Stimulated activated CD8-positive, alpha-beta memory T cell treated with anti-CD3 and anti-CD28 coated beads, Interleukin-15, amount 100 ng/mL, for 24 hours (primary cell): Measurements from ENCODE around the gene IFIT1.
"Not testable (repeated sequence)": the region's sequence is repeated elsewhere in the genome, so short reads cannot be mapped to it uniquely, and the experiment has no call there.

Experiments
- DNase-seq: peaks from one replicate; pipeline ENCODE4 v3.0.0-alpha.2; 2020; ENCODE audit warnings: low read depth

Gene IFIT1

DNA sequence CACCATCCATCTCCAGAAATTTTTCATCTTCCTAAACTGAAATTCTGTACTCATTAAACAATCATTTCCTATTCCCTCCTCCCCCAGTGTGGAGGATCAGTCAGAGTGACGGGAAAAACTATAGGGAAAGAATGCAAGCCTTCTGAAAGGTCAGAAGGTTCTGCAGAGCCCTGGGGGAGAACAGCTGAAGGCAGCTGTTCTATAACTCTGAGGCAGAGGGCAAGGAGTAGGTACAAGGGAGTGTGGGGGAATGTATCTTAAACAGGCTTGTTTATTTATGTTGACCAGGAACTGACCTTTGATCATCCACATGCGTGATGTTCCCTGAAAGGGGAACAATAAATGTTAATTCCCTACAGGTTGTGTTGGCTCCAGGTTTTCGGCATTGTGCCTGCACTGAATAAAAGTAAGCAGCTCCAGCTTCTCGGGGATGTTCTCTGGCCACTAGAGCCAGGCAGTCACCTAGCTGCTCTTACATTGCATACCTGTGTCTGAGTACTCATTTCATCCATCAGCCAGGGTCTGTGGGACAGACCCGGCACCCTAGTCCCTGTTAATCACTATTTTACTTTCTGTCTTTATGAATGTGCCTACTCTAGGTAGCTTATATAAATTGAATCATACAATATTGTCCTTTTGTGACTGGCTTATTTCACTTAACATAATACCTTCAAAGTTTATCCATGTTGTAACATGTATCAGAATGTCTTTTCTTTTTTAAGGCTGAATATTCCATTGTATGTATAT lies 5.8 kb downstream of the IFIT1 start:
- no peak for DNase-seq

GRCh38 chr10:89399956-89400355 lies 7.5 kb downstream of the IFIT1 start:
- DNase-seq, result no peak

DNA sequence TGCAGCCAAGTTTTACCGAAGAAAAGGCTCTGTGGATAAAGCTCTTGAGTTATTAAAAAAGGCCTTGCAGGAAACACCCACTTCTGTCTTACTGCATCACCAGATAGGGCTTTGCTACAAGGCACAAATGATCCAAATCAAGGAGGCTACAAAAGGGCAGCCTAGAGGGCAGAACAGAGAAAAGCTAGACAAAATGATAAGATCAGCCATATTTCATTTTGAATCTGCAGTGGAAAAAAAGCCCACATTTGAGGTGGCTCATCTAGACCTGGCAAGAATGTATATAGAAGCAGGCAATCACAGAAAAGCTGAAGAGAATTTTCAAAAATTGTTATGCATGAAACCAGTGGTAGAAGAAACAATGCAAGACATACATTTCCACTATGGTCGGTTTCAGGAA lies 10.6 kb downstream of the IFIT1 start:
- no peak for DNase-seq

DNA sequence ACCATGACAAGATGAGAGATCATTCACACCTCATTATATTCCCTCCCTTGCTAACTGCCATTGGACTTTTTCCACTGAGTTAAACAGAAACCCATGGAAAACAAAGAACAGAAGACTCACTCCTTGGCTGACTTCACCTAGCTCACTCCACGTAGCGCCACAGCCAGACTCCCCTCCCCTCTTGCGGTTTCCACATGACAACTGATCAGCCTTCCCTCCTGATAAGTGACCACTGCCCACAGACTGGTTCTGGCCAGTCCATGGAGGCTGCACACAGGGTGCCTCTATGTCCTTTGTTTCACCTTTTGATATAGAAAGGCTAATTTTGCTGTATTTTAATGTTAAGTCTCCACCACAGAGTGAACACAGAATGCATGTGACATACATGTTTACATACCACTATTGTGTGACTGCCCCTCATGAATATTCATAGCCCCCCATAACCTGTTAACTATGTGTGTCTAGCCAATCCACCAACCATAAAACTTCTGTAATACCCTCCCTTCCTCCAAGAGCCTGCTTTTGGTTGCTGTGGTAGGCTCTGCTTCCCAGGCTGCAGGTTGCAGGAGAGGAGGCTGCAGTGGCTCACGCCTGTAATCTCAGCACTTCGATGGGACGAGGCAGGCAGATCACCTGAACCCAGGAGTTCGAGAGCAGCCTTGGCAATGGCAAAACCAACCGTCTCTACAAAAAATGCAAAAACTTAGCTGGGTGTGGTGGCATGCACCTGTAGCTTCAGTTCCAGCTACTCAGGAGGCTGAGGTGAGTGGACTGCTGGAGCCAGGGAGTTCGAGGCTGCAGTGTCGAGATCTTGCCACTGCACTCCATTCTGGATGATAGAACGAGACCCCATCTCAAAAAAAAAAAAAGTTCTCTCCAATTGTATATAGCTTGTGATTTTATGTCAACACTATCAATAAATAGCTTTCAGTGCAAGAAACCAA lies 12.0 kb downstream of the IFIT1 start:
- no peak for DNase-seq

GRCh38 chr10:89406178-89406577 lies 13.8 kb downstream of the IFIT1 start:
- DNase-seq, result not testable (repeated sequence)

GRCh38 chr10:89407792-89408191 lies 15.4 kb downstream of the IFIT1 start:
- not testable (repeated sequence) for DNase-seq

- not testable (repeated sequence) for DNase-seq
These were observed 16.9 kb downstream of the IFIT1 start for GRCh38 chr10:89409282-89409681.

DNA sequence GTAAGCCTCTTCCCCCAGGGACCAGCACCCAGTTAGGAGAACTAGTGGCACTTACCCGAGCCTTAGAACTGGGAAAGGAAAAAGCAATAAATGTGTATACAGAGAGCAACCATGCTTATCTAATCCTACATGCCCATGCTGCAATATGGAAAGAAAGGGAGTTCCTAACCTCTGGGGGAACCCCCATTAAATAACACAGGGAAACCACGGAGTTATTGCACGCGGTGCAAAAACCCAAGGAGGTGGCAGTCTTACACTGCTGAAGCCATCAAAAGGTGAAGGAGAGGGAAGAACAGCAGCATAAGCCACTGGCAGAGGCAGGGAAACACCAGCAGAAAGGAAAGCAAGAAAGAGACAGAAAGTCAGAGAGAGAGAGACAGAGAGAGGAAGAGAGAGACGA lies 18.1 kb downstream of the IFIT1 start:
- DNase-seq, result not testable (repeated sequence)

GRCh38 chr10:89411135-89411534 lies 18.7 kb downstream of the IFIT1 start:
- DNase-seq, result not testable (repeated sequence)

DNA sequence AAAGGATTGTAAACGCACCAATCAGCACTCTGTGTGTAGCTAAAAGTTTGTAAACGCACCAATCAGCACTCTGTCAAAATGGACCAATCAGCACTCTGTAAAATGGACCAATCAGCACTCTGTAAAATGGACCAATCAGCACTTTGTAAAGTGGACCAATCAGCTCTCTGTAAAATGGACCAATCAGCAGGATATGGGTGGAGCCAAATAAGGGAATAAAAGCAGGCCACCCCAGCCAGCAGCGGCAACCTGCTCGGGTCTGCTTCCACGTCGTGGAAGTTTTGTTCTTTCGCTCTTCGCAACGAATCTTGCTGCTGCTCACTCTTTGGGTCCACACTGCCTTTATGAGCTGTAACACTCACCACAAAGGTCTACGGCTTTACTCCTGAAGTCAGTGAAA lies 19.9 kb downstream of the IFIT1 start:
- not testable (repeated sequence) for DNase-seq

- DNase-seq, result no peak
These were observed 21.0 kb downstream of the IFIT1 start for GRCh38 chr10:89413398-89413912.

GRCh38 chr10:89414146-89414878 lies 21.9 kb downstream of the IFIT1 start, which contains the start of gene IFIT5:
TSS of gene IFIT5 (plus strand) at chr10:89414568. CDS start at chr10:89414799, 231 bp downstream.
- peak; percentile 33 for DNase-seq

DNA sequence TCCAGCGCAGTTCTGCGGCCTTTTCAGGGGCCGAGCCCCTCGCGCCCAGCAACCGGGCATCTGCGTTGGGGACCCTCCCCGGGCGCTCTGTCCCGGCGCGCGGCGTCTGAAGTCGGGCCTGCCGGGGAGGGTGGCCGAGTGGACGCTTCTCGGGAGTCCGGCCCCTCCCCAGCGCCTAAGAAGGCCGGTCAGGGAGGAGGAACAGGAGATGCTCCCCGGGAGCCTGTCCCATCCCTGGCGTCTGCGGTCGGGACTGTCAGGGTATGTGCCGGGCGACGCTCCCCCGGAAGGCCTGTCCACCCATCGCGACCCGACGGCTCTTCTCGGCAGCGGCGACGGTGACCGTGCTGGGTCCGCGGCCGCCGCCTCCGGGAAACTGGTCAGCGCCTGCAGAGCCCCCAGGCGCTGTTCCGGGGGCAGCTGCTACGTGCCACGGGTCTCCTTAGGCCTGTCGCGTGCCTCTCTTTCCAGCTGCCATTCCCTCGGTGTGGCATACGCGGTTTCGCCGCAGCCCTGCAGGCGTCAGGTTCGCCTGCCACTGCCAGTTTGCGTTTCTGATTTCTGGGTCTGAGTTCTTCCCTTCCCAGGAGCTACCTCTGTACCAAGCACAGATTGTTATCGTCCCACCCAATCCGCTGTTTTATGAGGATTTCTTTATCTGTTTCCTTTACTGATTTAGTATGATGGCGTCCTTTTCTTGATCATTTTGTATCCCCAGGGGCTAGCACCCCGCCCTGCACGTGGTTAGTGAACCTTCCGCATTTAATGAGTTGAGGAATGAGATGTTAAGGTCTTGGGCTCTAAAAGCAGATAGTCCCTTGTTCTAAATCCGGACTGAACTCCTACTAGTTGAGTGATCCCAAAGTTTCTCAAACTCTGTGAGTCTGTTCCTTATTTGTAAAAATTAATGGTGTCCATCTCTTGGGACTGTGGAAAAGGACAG lies 22.7 kb downstream of the IFIT1 start:
- DNase-seq, result peak; percentile 12

DNA sequence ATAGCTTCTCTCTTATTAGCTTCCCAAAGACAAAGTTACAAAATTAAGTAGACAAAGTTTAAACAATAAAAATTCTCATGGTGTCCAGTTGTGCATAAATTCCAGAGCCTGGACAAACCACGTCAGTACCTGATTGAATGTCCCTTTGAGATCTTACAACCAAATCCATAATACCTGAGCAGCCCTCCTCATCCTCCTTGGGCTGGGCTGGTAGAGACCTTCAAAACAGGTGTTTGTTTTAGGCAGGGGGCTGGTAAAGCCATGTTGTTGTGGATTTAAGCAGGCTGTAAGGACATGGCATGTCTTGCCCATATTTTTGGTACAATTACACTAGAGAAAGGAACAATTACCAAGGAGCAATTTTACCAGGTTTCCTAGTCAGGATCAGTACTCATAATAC lies 24.0 kb downstream of the IFIT1 start:
- DNase-seq, result no peak

GRCh38 chr10:89419548-89419947 lies 27.1 kb downstream of the IFIT1 start:
- no peak for DNase-seq

- no peak for DNase-seq
These were observed 28.6 kb downstream of the IFIT1 start for GRCh38 chr10:89421018-89421476.

GRCh38 chr10:89425000-89425399 lies 32.6 kb downstream of the IFIT1 start:
- no peak for DNase-seq

DNA sequence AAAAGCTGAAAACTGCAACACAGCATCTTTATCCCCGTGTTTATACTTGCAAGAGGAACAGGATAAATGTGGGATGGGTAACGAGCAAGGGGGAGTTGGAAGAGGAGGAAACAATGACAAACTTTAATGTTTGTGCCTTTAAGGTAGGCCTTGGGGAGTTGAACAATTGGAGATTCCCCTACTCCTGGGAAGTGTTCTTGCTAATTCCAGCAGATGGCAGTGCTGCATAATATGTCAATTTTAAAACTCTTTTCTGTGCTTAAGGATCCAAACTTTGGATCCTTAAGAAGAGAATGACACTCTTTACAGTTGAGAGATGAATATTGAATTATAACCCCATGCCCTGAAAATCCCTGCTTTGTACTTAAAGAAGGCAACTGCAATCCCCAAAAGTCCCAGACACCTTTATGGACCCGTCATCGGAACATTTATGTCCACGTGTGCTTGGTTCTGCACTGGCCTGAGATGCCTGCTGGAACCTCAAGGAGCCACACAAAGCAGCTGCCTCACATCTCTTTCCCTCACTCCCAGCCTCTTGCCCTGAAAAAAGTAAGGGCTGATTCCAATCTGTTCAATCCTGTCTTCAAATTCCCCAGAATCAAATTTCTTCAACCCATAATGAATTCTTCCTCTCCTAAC lies 33.9 kb downstream of the IFIT1 start:
- no peak for DNase-seq

DNA sequence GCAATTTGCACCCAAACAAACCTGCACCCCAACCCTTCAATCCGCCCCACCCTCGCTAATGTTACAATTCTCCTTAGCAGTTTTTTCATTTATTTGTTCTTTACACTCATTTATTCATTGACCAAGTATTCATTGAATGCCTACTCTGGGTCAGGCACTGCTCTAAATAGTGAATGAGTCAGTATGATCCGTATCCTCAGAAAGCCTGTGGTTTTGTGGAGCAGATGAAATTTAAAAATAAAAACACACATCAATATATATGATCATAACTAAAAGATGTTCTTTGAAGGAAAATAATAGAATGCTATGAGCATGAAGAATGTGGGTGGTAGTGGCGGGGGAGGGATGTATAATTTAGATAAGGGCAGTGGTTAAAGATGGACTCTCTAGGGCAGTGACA lies 35.2 kb downstream of the IFIT1 start:
- DNase-seq, result no peak

GRCh38 chr10:89428877-89429276 lies 36.5 kb downstream of the IFIT1 start:
- DNase-seq, result no peak
